Lower leg skin (tissue), 3 donors: ENCODE data around the gene SCN1A.

Experiments
- POLR2A ChIP-seq, 2 donors: fragments of 450-650 bp; IDR thresholded peaks; one replicate each; pipeline ENCODE4 v1.6.1; 2016 to 2017; ENCODE audit warnings: antibody characterized with exemption in 2 of 2, mild to moderate bottlenecking in 1 of 2, moderate library complexity in 1 of 2
- TF ChIP-seq, protein P1 (sequence below), 3 donors: fragments of 450-650 bp; IDR thresholded peaks; one replicate each; pipeline ENCODE4 v1.5.1; 2016; ENCODE audit warnings: antibody characterized with exemption in 3 of 3, mild to moderate bottlenecking in 3 of 3, moderate library complexity in 2 of 3

DNA sequence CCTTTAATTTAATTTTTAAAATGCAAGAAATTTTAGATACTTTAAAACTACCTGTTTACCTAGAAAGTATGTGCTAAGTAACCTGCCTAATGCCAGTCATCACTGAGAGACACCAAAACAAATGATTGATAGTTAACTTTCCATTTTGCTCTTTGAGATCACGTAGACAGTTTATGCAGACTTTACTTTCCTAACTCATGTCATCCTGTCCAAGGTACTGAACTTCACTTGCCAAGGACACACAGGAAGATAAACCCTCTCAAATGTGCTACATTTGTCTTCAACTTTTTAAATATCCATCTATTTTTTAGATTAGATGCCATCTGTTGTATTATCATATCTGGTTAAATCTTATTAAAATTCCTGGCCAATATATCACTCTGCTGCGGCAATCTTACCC, 20.1 kb upstream of the SCN1A start:
- TF ChIP-seq, protein P1, sequence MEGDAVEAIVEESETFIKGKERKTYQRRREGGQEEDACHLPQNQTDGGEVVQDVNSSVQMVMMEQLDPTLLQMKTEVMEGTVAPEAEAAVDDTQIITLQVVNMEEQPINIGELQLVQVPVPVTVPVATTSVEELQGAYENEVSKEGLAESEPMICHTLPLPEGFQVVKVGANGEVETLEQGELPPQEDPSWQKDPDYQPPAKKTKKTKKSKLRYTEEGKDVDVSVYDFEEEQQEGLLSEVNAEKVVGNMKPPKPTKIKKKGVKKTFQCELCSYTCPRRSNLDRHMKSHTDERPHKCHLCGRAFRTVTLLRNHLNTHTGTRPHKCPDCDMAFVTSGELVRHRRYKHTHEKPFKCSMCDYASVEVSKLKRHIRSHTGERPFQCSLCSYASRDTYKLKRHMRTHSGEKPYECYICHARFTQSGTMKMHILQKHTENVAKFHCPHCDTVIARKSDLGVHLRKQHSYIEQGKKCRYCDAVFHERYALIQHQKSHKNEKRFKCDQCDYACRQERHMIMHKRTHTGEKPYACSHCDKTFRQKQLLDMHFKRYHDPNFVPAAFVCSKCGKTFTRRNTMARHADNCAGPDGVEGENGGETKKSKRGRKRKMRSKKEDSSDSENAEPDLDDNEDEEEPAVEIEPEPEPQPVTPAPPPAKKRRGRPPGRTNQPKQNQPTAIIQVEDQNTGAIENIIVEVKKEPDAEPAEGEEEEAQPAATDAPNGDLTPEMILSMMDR (IDR thresholded peaks at IDR 0.05) = no peak
- no peak for TF ChIP-seq POLR2A (IDR thresholded peaks at IDR 0.05)
